Activated CD8-positive, alpha-beta memory T cell treated with anti-CD3 and anti-CD28 coated beads, Interleukin-2, amount 50 U/mL, for 4 hours (primary cell): ENCODE measurements around the gene MUC13.
"Not testable (repeated sequence)": the region's sequence is repeated elsewhere in the genome, so short reads cannot be mapped to it uniquely, and the experiment has no call there.

Experiments
- DNase-seq: peaks from one replicate; pipeline ENCODE4 v3.0.0-alpha.2; 2020

Gene MUC13

GRCh38 chr3:124934577-124934976 is at the start of gene MUC13:
TSS of gene MUC13 (minus strand) at chr3:124934751. CDS start at chr3:124934712, 39 bp downstream.
- DNase-seq = no peak

GRCh38 chr3:124982855-124983254 is 48.3 kb upstream of the MUC13 start:
- no peak for DNase-seq

- no peak for DNase-seq
Measured at GRCh38 chr3:124981472-124981871, 46.9 kb upstream of the MUC13 start.

- no peak for DNase-seq
Measured at GRCh38 chr3:124978627-124979026, 44.1 kb upstream of the MUC13 start.

GRCh38 chr3:124976383-124976782 is 41.8 kb upstream of the MUC13 start:
- DNase-seq = no peak

GRCh38 chr3:124974691-124975090 is 40.1 kb upstream of the MUC13 start:
- no peak for DNase-seq

GRCh38 chr3:124973290-124973689 is 38.7 kb upstream of the MUC13 start:
- no peak for DNase-seq

- no peak for DNase-seq
Measured at GRCh38 chr3:124972457-124972856, 37.9 kb upstream of the MUC13 start.

- DNase-seq = no peak
Measured at GRCh38 chr3:124969963-124970722, 35.6 kb upstream of the MUC13 start.

GRCh38 chr3:124969190-124969589 is 34.6 kb upstream of the MUC13 start:
- no peak for DNase-seq

GRCh38 chr3:124967964-124968363 is 33.4 kb upstream of the MUC13 start:
- no peak for DNase-seq

GRCh38 chr3:124966521-124967445 is 32.2 kb upstream of the MUC13 start:
- no peak for DNase-seq

- no peak for DNase-seq
Measured at GRCh38 chr3:124965413-124965812, 30.9 kb upstream of the MUC13 start.

GRCh38 chr3:124964387-124964786 is 29.8 kb upstream of the MUC13 start:
- DNase-seq = no peak

GRCh38 chr3:124963755-124964154 is 29.2 kb upstream of the MUC13 start:
- DNase-seq = no peak

GRCh38 chr3:124962403-124962940 is 27.9 kb upstream of the MUC13 start:
- DNase-seq = no peak

- DNase-seq = no peak
Measured at GRCh38 chr3:124960698-124961097, 26.1 kb upstream of the MUC13 start.

- DNase-seq = no peak
Measured at GRCh38 chr3:124960105-124960504, 25.6 kb upstream of the MUC13 start.

GRCh38 chr3:124957951-124958350 is 23.4 kb upstream of the MUC13 start:
- DNase-seq = not testable (repeated sequence)

- DNase-seq = no peak
Measured at GRCh38 chr3:124952282-124952855, 17.8 kb upstream of the MUC13 start.

- no peak for DNase-seq
Measured at GRCh38 chr3:124951511-124952281, 17.1 kb upstream of the MUC13 start.

GRCh38 chr3:124950026-124950425 is 15.5 kb upstream of the MUC13 start:
- DNase-seq = no peak

GRCh38 chr3:124942613-124943012 is 8.1 kb upstream of the MUC13 start:
- DNase-seq = no peak
